Omental fat pad (tissue), 4 donors: Measurements from ENCODE around the gene NDUFA8. TPM values are rescaled to one million over a fixed set of nuclear protein-coding genes. Genes with fewer than 3 reads are reported as not detected.

Source experiments
- ATAC-seq: fragments of 150-250 bp; one replicate; pipeline ENCODE4 v1.9.1; 2016; ENCODE audit warnings: mild to moderate bottlenecking, moderate library complexity; ENCODE audit not compliant: low FRiP score
- DNase-seq: peaks from one replicate; pipeline ENCODE4 v3.0.0-alpha.2; 2019; ENCODE audit warnings: low spot score
- total RNA-seq, 4 donors: library from RNA; depleted of rRNA; stranded (reverse); fragments of >200 nt; gene quantifications; one replicate each; pipeline ENCODE4 v1.1.0, GENCODE V29; 2016
- TF ChIP-seq, protein P1 (sequence below), 3 donors: fragments of 450-650 bp; IDR thresholded peaks; one replicate each; pipeline ENCODE4 v1.5.1; 2016 to 2017; ENCODE audit warnings: antibody characterized with exemption in 3 of 3, mild to moderate bottlenecking in 3 of 3, moderate library complexity in 2 of 3

Gene NDUFA8
- total RNA-seq, 4 donors from 2014 or later, result 22.8 to 41.7 (median 30.0) TPM

DNA sequence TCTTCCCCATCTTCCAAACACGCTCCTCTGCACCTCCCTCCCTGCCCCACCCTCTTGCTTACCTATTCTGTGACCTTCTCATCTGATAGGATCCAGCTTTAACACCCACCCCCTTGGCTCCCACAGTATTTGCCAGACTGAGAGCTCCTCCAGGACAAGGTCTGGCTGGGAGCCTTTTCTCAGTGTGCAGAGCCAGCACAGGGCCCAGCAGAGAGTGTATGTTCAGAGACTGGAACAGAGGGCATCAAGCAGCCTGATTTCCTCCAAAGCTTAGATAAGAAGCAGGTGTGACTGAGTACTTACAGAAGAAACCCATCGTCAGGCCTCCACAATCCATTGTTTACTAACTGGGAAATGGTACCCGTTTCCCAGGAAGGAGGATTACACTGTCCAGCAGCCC is 42.5 kb upstream of the NDUFA8 start:
- TF ChIP-seq, protein P1, sequence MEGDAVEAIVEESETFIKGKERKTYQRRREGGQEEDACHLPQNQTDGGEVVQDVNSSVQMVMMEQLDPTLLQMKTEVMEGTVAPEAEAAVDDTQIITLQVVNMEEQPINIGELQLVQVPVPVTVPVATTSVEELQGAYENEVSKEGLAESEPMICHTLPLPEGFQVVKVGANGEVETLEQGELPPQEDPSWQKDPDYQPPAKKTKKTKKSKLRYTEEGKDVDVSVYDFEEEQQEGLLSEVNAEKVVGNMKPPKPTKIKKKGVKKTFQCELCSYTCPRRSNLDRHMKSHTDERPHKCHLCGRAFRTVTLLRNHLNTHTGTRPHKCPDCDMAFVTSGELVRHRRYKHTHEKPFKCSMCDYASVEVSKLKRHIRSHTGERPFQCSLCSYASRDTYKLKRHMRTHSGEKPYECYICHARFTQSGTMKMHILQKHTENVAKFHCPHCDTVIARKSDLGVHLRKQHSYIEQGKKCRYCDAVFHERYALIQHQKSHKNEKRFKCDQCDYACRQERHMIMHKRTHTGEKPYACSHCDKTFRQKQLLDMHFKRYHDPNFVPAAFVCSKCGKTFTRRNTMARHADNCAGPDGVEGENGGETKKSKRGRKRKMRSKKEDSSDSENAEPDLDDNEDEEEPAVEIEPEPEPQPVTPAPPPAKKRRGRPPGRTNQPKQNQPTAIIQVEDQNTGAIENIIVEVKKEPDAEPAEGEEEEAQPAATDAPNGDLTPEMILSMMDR (IDR thresholded peaks at IDR 0.05), result no peak
- ATAC-seq, result no peak
- DNase-seq, result no peak

DNA sequence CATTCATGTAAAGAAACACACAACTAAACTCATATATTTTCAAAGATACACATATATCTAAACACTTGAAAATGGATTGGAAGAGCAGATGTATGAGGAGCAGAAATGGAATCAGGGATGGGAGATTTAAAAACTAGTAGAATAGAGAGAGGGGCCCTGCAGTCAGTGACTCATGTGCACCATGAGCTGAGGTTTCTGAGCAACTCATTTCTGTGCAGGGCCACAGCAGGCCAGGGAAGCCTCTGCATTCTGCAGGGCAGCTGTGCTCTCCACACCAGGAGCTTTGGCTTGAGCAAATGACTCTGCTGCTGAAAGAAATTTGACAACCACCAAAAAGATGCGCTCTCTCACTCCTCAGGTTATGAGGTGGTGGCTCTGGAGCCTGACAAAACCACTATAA is 42.1 kb upstream of the NDUFA8 start:
- DNase-seq (no peak), ATAC-seq (no peak)
- TF ChIP-seq, protein P1 (IDR thresholded peaks at IDR 0.05), result no peak

DNA sequence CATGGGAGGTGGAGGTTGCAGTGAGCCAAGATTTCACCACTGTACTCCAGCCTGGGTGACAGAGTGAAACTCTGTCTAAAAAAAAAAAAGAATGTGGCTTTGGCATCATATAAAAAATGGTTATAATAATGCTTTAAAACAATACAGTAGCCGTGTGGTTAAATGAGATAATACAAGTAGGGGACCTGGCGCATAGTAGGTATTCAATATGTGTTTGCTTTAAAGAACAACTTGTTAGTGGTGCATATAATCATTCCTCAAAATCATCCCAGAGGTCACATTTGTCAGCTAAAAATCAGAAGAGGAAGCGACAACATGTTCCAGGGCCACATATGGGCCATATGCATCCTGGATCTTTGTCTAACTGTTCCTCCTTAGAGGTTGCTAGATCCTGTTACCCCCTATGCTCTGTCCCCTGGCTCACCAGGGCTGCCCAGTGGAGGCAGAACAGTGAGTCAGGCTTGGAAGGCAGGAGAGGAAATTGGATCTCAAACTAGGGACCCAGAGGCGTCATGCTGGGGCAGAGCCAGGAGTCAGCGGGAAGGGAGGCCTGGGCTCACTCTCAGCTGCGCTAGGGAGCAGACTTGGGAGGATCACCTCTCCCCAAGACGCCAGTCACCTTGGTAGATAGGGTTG is 41.5 kb upstream of the NDUFA8 start:
- DNase-seq, result no peak
- no peak for ATAC-seq
- TF ChIP-seq, protein P1 (IDR thresholded peaks at IDR 0.05), result no peak

DNA sequence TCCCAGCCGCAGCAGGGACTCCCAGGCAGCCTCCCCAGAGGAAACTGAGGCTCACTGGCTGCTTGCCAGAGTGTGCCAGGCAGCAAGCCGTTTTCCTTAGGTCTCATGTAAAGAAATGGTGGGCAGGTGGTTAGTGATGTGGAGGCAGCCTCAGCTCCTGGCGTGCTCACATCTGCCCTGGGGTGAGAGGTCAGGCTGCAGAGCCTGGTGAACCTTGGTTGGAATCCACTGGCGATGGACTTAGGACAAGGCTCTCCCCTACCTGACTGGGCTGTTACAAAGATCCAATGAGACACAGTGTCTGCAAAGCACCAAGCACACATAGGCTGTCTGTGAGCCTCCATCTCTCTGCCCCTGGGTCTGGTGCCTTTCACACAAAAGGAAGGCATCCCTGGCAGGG is 38.3 kb upstream of the NDUFA8 start:
- TF ChIP-seq, protein P1 (IDR thresholded peaks at IDR 0.05), result no peak
- ATAC-seq (no peak), DNase-seq (no peak)

DNA sequence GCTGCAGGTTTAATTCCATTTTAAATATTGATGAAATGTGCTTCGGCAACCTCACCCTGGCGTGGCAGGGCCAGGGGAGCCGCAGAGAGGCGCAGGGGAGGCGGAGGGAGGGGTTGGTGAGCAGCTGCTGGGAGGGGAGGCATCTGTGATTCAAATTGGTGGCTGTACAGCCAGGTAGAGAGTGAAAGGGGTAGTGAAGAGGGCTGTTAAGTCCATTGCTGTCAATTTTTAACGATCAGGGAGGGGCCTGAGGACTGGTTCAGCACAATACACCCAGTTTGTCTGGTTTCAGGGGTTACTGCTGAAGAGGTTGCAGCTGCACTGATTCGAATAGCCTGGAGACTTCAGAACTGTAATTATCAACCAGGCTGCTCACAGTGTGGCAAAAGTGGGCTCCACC is 37.8 kb upstream of the NDUFA8 start:
- ATAC-seq (no peak), DNase-seq (no peak)
- TF ChIP-seq, protein P1 (IDR thresholded peaks at IDR 0.05), result no peak

DNA sequence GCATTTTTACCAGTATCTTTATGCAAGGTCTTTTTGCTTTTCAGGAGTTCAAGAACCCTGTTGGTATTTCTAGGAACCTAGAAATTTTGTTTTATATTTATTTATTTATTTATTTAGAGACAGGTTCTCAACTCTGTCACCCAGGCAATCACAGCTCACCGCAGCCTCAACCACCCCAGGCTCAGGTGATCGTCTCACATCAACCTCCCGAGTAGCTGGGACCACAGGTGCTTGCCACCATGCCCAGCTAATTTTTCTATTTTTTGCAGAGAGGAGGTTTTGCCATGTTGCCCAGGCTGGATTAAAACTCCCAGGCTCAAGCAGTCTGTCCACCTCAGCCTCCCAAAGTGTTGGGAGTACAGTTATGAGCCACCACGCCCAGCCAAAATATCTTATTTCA is 36.3 kb upstream of the NDUFA8 start:
- no peak for DNase-seq
- TF ChIP-seq, protein P1 (IDR thresholded peaks at IDR 0.05), result no peak
- no peak for ATAC-seq

DNA sequence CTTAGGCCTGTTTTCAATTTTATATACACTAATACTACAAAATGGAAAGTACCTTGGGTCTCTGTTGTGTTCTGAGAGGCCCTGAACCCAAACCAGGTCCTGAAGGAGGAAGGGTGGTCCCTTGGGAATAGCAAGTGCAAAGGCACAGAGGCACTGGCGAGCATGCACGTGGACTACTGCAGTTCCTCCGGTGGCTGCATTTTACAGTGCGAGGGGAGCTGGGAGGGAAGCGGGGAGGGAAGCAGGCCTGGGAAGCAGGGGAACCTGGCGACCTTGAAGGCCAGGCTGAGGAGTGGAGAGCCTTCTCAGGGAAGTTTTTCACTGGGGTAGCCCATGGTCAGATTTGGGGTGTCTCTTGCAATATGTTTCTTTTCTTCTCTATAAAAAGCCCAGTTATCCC is 34.1 kb upstream of the NDUFA8 start:
- DNase-seq (no peak), ATAC-seq (no peak)
- TF ChIP-seq, protein P1 (IDR thresholded peaks at IDR 0.05), result no peak
